BJ (cell line): ENCODE measurements around the gene CD96. TPM values are rescaled to one million over a fixed set of nuclear protein-coding genes. Genes with fewer than 3 reads are reported as not detected.

Experiments
- CTCF ChIA-PET: fragments of 350-600 bp; formaldehyde crosslinking; extraction: SDS; loops from one replicate; lab custom pipeline; 2021; ENCODE audit warnings: antibody characterized with exemption, inconsistent platforms; lab: Yijun Ruan, JAX
- POLR2A ChIA-PET: fragments of 300-600 bp; sonication (Branson Sonifier 250); formaldehyde crosslinking; extraction: SDS; loops from one replicate; lab custom pipeline; 2021; ENCODE audit warnings: antibody characterized with exemption; lab: Charles Lee
- DNase-seq: peaks from one replicate; pipeline ENCODE4 v3.0.0-alpha.2; 2011; ENCODE audit warnings: low read depth
- H3K27me3 ChIP-seq: 2 replicates; pipeline ENCODE4 v1.6.0; 2011; ENCODE audit warnings: low read length; ENCODE audit not compliant: control insufficient read depth, insufficient read depth
- H3K36me3 ChIP-seq: 2 replicates; pipeline ENCODE4 v1.5.1; 2011; ENCODE audit warnings: low read length; ENCODE audit not compliant: control insufficient read depth, insufficient read depth
- H3K4me3 ChIP-seq: 2 replicates; pipeline ENCODE4 v1.5.1; 2011; ENCODE audit warnings: low read depth, mild to moderate bottlenecking, control low read depth, low read length
- polyA plus RNA-seq: library from polyadenylated mRNA; depleted of rRNA; stranded (reverse); fragments of >200 nt; gene quantifications from 2 replicates; pipeline ENCODE4 v1.2.3, GENCODE V29; 2011
- TF ChIP-seq, protein P1 (sequence below): IDR thresholded peaks from 2 replicates; pipeline ENCODE4 v1.5.1; 2011; ENCODE audit warnings: low read depth, mild to moderate bottlenecking, control low read depth, inconsistent platforms, low read length, moderate library complexity; ENCODE audit not compliant: insufficient read depth

Gene CD96
- polyA plus RNA-seq, 1 experiment = 0.06 TPM

DNA sequence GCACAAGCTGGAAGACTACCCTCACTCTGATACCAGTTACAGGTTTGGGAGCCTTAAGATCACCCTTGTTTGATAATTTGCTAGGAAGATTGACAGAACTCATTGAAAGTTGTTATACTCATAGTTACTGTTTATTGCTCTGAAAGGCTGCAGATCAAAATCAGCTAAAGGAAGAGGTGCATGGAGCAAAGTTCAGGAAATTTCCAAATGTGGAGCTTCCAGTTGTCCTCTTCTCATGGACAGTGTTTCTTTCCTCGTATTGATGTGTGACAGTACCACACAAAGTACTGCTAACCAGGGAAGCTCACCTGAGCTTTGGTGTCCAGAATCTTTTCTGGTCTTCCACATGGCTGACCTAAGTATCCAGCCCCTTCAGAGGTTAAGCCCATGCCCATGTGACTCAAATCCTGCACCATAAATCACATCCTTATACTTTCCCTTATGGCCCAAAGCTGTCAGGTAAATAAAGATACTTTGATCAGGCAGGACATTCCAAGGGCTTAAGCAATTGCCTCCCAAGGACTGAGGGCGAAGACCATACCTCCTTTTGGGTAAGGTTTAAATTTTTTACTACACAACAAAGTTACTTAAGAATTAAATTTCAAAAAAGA lies 146.3 kb downstream of the CD96 start:
- DNase-seq = no peak
- TF ChIP-seq, protein P1, sequence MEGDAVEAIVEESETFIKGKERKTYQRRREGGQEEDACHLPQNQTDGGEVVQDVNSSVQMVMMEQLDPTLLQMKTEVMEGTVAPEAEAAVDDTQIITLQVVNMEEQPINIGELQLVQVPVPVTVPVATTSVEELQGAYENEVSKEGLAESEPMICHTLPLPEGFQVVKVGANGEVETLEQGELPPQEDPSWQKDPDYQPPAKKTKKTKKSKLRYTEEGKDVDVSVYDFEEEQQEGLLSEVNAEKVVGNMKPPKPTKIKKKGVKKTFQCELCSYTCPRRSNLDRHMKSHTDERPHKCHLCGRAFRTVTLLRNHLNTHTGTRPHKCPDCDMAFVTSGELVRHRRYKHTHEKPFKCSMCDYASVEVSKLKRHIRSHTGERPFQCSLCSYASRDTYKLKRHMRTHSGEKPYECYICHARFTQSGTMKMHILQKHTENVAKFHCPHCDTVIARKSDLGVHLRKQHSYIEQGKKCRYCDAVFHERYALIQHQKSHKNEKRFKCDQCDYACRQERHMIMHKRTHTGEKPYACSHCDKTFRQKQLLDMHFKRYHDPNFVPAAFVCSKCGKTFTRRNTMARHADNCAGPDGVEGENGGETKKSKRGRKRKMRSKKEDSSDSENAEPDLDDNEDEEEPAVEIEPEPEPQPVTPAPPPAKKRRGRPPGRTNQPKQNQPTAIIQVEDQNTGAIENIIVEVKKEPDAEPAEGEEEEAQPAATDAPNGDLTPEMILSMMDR = no peak
- Histone ChIP-seq H3K4me3 (no peak overlapping the region), H3K27me3 (no peaks in the 10 kb centered on the region), H3K36me3 (no peaks in the 10 kb centered on the region)
- POLR2A ChIA-PET = no interaction called here
- CTCF ChIA-PET = interaction anchor here (0.9 to 1.4 kb wide), 6 partner anchors 13 to 477 kb away, joined by 3 to 6 read pairs (median 4); no protein-coding TSS in a partner anchor

DNA sequence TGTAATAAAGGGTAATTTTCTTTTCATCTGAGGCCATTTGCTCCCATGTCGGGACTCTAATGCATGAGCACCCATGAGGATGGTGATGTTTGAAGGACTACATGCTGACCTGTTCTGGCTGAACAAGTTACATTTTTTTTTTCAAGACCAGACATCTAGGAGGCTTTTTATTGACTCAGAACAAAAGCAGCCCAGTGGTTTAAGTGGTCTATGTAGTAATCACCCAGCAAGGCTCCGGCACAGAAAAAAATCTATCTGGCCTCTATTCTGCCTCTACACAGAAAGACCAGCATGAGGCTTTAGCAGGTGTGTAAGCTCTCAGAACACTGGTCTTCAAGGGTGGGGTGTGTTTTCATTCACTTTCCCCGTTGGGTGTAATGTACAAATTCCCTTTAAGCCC lies 148.2 kb downstream of the CD96 start:
- Histone ChIP-seq H3K36me3 (no peaks in the 10 kb centered on the region), H3K27me3 (no peaks in the 10 kb centered on the region), H3K4me3 (no peak overlapping the region)
- TF ChIP-seq, protein P1 = no peak
- ChIA-PET CTCF (interaction anchor here (0.9 to 5.5 kb wide), 7 partner anchors 9 to 289 kb away, joined by 4 to 72 read pairs (median 14); partner anchors contain the start of gene ABHD10), POLR2A (no interaction called here)
- no peak for DNase-seq

DNA sequence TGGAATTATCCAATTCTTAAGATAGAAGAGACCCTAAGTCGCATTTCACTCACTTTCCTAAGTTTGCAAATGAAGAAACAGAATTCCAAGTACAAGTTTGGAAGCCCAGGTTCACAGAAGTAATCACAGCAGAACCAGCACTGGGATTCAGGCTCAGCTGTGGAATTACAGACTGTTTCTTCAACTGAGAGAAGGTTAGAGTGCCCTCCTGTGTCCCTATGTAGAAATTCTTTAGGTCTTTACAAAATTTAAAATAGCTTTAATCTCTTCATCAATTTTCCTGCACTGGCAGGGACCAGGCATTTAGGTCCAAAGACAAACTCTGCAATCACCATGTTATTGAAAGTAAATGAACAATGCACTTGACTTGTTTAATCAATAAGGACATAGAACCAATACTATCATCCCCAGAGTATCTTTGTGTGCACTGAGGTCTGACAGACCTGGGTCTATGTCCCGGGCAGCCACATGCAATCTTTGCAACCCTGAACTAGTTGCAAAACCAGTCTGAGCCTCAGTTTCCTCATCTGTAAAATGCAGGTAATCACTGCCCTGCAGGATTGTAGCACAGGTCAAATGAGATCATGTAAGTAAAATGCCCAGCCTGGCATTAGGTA lies 149.4 kb downstream of the CD96 start:
- no peak for DNase-seq
- Histone ChIP-seq H3K36me3 (no peaks in the 10 kb centered on the region), H3K27me3 (no peaks in the 10 kb centered on the region), H3K4me3 (no peak overlapping the region)
- ChIA-PET CTCF (interaction anchor here (1.0 to 5.5 kb wide), 16 partner anchors 8 to 321 kb away, joined by 3 to 72 read pairs (median 4); no protein-coding TSS in a partner anchor), POLR2A (interaction anchor here (0.6 kb wide), 1 partner anchor 33 kb away, joined by 3 read pairs; no protein-coding TSS in a partner anchor)
- TF ChIP-seq, protein P1 = peak; percentile 64

DNA sequence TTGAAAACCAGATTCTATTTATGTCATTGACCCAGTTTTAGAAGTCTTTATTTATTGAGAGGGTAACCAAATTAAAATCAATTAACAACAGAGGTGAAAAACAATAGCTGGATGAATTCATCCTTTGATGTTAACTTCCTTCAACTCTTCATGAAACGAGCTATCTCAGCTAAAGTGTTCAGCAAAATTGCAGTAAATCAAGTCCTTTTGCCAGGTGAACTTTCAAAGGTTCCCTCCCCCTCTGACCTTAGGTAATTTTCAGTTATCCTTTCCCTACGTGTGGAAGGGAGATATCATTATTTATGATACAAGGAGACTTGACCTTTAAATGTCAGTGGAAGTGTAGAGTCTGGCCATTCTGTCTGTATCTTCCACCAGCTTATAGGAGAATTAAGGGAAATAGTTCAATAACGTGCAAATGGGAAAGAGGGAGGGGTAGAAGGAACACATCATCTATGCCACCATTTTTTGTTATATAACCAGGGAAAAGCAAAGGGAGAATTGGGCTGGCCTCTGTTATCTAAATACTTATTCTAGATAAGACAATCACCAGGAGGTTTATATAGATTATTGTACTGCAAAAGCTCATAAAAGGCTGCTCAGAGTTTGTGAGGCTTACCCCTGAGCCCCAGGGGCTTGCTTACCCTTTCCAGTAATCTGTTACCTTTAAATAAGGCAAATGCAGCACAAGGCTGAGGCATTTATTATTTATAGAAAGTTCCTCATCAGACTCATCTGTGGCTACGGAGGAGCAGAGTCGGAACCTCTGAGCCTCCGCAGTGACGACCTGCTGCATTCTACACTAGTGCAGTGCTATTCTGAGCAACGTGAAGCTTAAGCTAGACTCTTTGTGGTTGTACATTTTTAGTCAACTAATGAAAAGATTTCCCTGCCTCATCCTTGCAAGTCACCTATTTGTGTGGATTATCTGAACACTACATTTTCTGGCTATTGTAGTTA lies 150.9 kb downstream of the CD96 start:
- CTCF ChIA-PET = interaction anchor here (0.6 to 5.5 kb wide), 12 partner anchors 23 to 1558 kb away, joined by 3 to 72 read pairs (median 4); no protein-coding TSS in a partner anchor
- no peak for DNase-seq
- POLR2A ChIA-PET = interaction anchor here (0.6 kb wide), 1 partner anchor 171 kb away, joined by 3 read pairs; no protein-coding TSS in a partner anchor
- no peak overlapping the region for H3K4me3 ChIP-seq
- no peaks in the 10 kb centered on the region for H3K36me3 ChIP-seq
- no peaks in the 10 kb centered on the region for H3K27me3 ChIP-seq
- TF ChIP-seq, protein P1 = no peak
